GM12878 (cell line): ENCODE measurements around the gene NEK11. TPM values are rescaled to one million over a fixed set of nuclear protein-coding genes. Genes with fewer than 3 reads are reported as not detected.

ENCODE experiments used
- ATAC-seq: fragments of 200-7000 bp; cut with Tn5 transposase; 3 replicates; pipeline ENCODE4 v1.9.1; 2020; ENCODE audit warnings: mild to moderate bottlenecking, moderate library complexity
- BruUV-seq: library from RNA; stranded (reverse); fragments of 400-500 nt; replicated peaks from 2 replicates; lab custom pipeline; 2021; lab: Mats Ljungman, UMichigan
- CTCF ChIA-PET: fragments of 300-600 bp; sonication (Branson Sonifier 250); formaldehyde crosslinking; extraction: SDS; loops from one replicate; lab custom pipeline; 2021; ENCODE audit warnings: inconsistent platforms; lab: Yijun Ruan, JAX
- POLR2A ChIA-PET: fragments of 350-600 bp; formaldehyde crosslinking; extraction: SDS; loops from one replicate; lab custom pipeline; 2021; ENCODE audit warnings: inconsistent platforms; lab: Charles Lee
- RAD21 ChIA-PET: fragments of 300-600 bp; sonication (Branson Sonifier 250); formaldehyde crosslinking; loops from one replicate; lab custom pipeline; 2023; ENCODE audit warnings: antibody characterized with exemption; ENCODE audit not compliant: unreplicated experiment; lab: Charles Lee
- SMC1A ChIA-PET: fragments of 300-600 bp; sonication (Branson Sonifier 250); formaldehyde crosslinking; loops from one replicate; lab custom pipeline; 2023; ENCODE audit not compliant: unreplicated experiment, uncharacterized antibody; lab: Charles Lee
- DNase-seq: peaks from one replicate; pipeline ENCODE4 v3.0.0-alpha.2; 2011; ENCODE audit warnings: low read depth, low spot score
- FAIRE-seq: peaks from 3 replicates; lab custom pipeline; 2011; peaks lifted over from hg19 to GRCh38; lab: Jason Lieb, UNC
- H2AFZ ChIP-seq: 2 replicates; pipeline ENCODE4 v1.6.0; 2011; ENCODE audit warnings: low read depth, low read length, control low read depth; ENCODE audit not compliant: control insufficient read depth
- H3K27ac ChIP-seq: 2 replicates; pipeline ENCODE4 v1.5.1; 2011; ENCODE audit warnings: control low read depth; ENCODE audit not compliant: control insufficient read depth, insufficient read depth
- H3K27me3 ChIP-seq, 2 experiments: replicated peaks in 1 of 2; 2 replicates each; pipeline versions ENCODE4 v1.6.0 to v1.6.1; 2011; ENCODE audit warnings: low read length in 1 of 2; ENCODE audit not compliant: control insufficient read depth in 2 of 2, insufficient read depth in 2 of 2
- H3K36me3 ChIP-seq, 2 experiments: 2 replicates each; pipeline ENCODE4 v1.5.1; 2011; ENCODE audit warnings: low read length in 1 of 2; ENCODE audit not compliant: control insufficient read depth in 2 of 2, insufficient read depth in 2 of 2
- H3K4me1 ChIP-seq: 2 replicates; pipeline ENCODE4 v1.6.1; 2011; ENCODE audit warnings: mild to moderate bottlenecking, low read length, moderate library complexity, mixed read lengths; ENCODE audit not compliant: control insufficient read depth, insufficient read depth
- H3K4me2 ChIP-seq: 2 replicates; pipeline ENCODE4 v1.6.0; 2011; ENCODE audit warnings: control low read depth; ENCODE audit not compliant: control insufficient read depth, insufficient read depth
- H3K4me3 ChIP-seq: fragments of 200-600 bp; sonication (generic); 2 replicates; pipeline ENCODE4 v1.5.1; 2016
- H3K79me2 ChIP-seq: 2 replicates; pipeline ENCODE4 v1.6.0; 2011; ENCODE audit warnings: low read length; ENCODE audit not compliant: control insufficient read depth, insufficient read depth
- H3K9ac ChIP-seq: 2 replicates; pipeline ENCODE4 v1.8.0; 2011; ENCODE audit warnings: low read length, control low read depth, mixed read lengths; ENCODE audit not compliant: control insufficient read depth, insufficient read depth
- H3K9me3 ChIP-seq: replicated peaks from 3 replicates; pipeline ENCODE4 v1.5.1; 2011; ENCODE audit warnings: mild to moderate bottlenecking, low read length; ENCODE audit not compliant: control insufficient read depth, insufficient read depth
- H4K20me1 ChIP-seq: 2 replicates; pipeline ENCODE4 v1.6.0; 2011; ENCODE audit not compliant: control insufficient read depth, insufficient read depth
- CTCF ChIP-seq, 3 experiments: IDR thresholded peaks in 2 of 3; conservative IDR thresholded peaks in 1 of 3; 2 replicates each; pipeline ENCODE4 v1.5.1; 2011; ENCODE audit warnings: low read depth in 3 of 3, low read length in 3 of 3, mild to moderate bottlenecking in 3 of 3, control low read depth in 2 of 3, moderate library complexity in 2 of 3, inconsistent platforms in 1 of 3, mixed read lengths in 1 of 3; ENCODE audit not compliant: control insufficient read depth in 2 of 3, insufficient read depth in 1 of 3; ENCODE audit errors: extremely low read depth in 1 of 3
- HDAC6 ChIP-seq: fragments of 200-600 bp; sonication (generic); IDR thresholded peaks from one replicate; pipeline ENCODE4 v1.8.0; 2017; ENCODE audit warnings: antibody characterized with exemption; ENCODE audit not compliant: unreplicated experiment
- NR2C2 ChIP-seq: IDR thresholded peaks from 2 replicates; pipeline ENCODE4 v1.6.1; 2011; ENCODE audit warnings: borderline replicate concordance, low read depth; ENCODE audit not compliant: control insufficient read depth, insufficient read length
- SUZ12 ChIP-seq: fragments of 200-600 bp; sonication (generic); IDR thresholded peaks from one replicate; pipeline ENCODE4 v1.6.1; 2018; ENCODE audit warnings: antibody characterized with exemption, mild to moderate bottlenecking; ENCODE audit not compliant: unreplicated experiment
- whole genome bisulfite sequencing: methylation state at CpG from one replicate; pipeline ENCODE4 v1.1.6; 2016; ENCODE audit warnings: low lambda C conversion rate; ENCODE audit not compliant: insufficient replicate concordance, insufficient coverage; ENCODE audit errors: missing lambda C conversion rate; 5-methylcytosine and 5-hydroxymethylcytosine counted together
- in situ Hi-C: fragments of 300-500 bp; cut with MboI; formaldehyde crosslinking; loops from 9 replicates; pipeline ENCODE4 v1.14.3; 2018; ENCODE audit warnings: mixed read lengths
- intact Hi-C: fragments of 100-400 bp; cut with micrococcal nuclease; formaldehyde crosslinking; loops from one replicate; pipeline ENCODE4 v1.14.2; 2022; ENCODE audit not compliant: unreplicated experiment
- polyA plus RNA-seq, 11 experiments: library from polyadenylated mRNA; depleted of rRNA in 4 of 11; unstranded in 6 of 11; stranded (reverse) in 5 of 11; fragments of >200 nt; fragmentation: Nextera tagmentation in 4 of 11; fragmentation: Illumina TruSeq in 1 of 11; extraction: Ambion mirVana in 4 of 11; extraction: Trizol in 1 of 11; gene quantifications; 1 replicate in 1 of 11; 2 replicates in 10 of 11; pipeline versions ENCODE4 v1.2.1 to v1.2.3, GENCODE V29; 2011 to 2016; ENCODE audit warnings: inconsistent platforms in 2 of 11, missing spikeins in 2 of 11, low read depth in 1 of 11
- total RNA-seq, 4 experiments: library from RNA; depleted of rRNA in 3 of 4; stranded (reverse); fragments of >200 nt in 3 of 4; fragmentation: Illumina TruSeq in 1 of 4; extraction: Trizol in 1 of 4; gene quantifications; 2 replicates each; pipeline versions ENCODE4 v1.2.1 to v1.2.3, GENCODE V29; 2013 to 2021

NEK11 gene
- total and polyA plus RNA-seq, 10 of the 15 experiments (the other 5 are each of a cell fraction or from before 2014, with no cell fraction given): 0.05 to 0.94 (median 0.36) TPM; not detected in 1

GRCh38 chr3:131047582-131047981 is 20.9 kb downstream of the NEK11 start:
- ChIA-PET RAD21 (interaction anchor here (1.1 to 1.5 kb wide), 3 partner anchors 14 to 1295 kb away, joined by 3 to 4 read pairs (median 4); no protein-coding TSS in a partner anchor), CTCF (interaction anchor here (0.5 to 1.9 kb wide), 10 partner anchors 8 to 662 kb away, joined by 3 to 10 read pairs (median 4); no protein-coding TSS in a partner anchor)
- Histone ChIP-seq H2AFZ (no peak overlapping the region), H4K20me1 (no peaks in the 10 kb centered on the region), H3K27ac (no peak overlapping the region)
- in situ Hi-C loops: loop anchor here (5.0 kb wide), 1 partner anchor 975 kb away; no protein-coding TSS in a partner anchor
- intact Hi-C loops: loop anchor here (5.0 kb wide), 1 partner anchor 1135 kb away; no protein-coding TSS in a partner anchor
- TF ChIP-seq SUZ12 (no peak), CTCF (IDR thresholded peaks at IDR 0.05 in 2 of 3, conservative IDR thresholded peaks at IDR 0.05 in 1 of 3; ENCODE audit: control insufficient read depth in 2 of 3, extremely low read depth in 1 of 3, insufficient read depth in 1 of 3, low read depth in 3 of 3, low read length in 3 of 3) (peak; percentile 3 to 25 (median 14); a peak in 1 of 6 replicates)
- TF ChIP-seq, all 136 proteins: peak for 1
- POLR2A ChIA-PET: no interaction called here
- Histone ChIP-seq H3K9ac (no peak overlapping the region), H3K4me2 (no peak overlapping the region), H3K27me3 (no peaks in the 10 kb centered on the region), H3K36me3 (no peaks in the 10 kb centered on the region), H3K9me3 (no peaks in the 10 kb centered on the region), H3K79me2 (no peaks in the 10 kb centered on the region), H3K4me3 (no peak overlapping the region), H3K4me1 (no peaks in the 10 kb centered on the region)
- no peak for DNase-seq
- no peak for FAIRE-seq
- BruUV-seq: no TSS peak
- WGBS: 71% methylated on average over 2 of the region's 2 CpGs
- SMC1A ChIA-PET: interaction anchor here (1.0 to 1.5 kb wide), 3 partner anchors 9 to 15 kb away, joined by 3 to 4 read pairs (median 3); no protein-coding TSS in a partner anchor
- peak; percentile 61 for ATAC-seq

- SMC1A ChIA-PET: interaction anchor here (1.0 to 1.5 kb wide), 4 partner anchors 9 to 15 kb away, joined by 3 to 4 read pairs (median 3); no protein-coding TSS in a partner anchor
- RAD21 ChIA-PET: interaction anchor here (1.1 to 1.5 kb wide), 3 partner anchors 15 to 1294 kb away, joined by 3 to 4 read pairs (median 4); no protein-coding TSS in a partner anchor
- POLR2A ChIA-PET: interaction anchor here (0.5 kb wide), 1 partner anchor 289 kb away, joined by 3 read pairs; no protein-coding TSS in a partner anchor
- Histone ChIP-seq H3K27ac (no peak overlapping the region), H3K9ac (no peak overlapping the region), H3K9me3 (no peaks in the 10 kb centered on the region), H3K27me3 (no peaks in the 10 kb centered on the region), H3K36me3 (no peaks in the 10 kb centered on the region), H3K79me2 (no peaks in the 10 kb centered on the region), H3K4me1 (no peaks in the 10 kb centered on the region), H3K4me2 (no peak overlapping the region), H3K4me3 (no peak overlapping the region), H2AFZ (no peak overlapping the region), H4K20me1 (no peaks in the 10 kb centered on the region)
- intact Hi-C loops: loop anchor here (5.0 kb wide), 1 partner anchor 1134 kb away; no protein-coding TSS in a partner anchor
- ATAC-seq (no peak), DNase-seq (no peak), FAIRE-seq (no peak)
- TF ChIP-seq HDAC6: no peak
- no peak for TF ChIP-seq NR2C2
- in situ Hi-C loops: loop anchor here (5.0 kb wide), 1 partner anchor 974 kb away; no protein-coding TSS in a partner anchor
- CTCF ChIA-PET: interaction anchor here (0.9 to 1.9 kb wide), 9 partner anchors 9 to 127 kb away, joined by 3 to 10 read pairs (median 4); no protein-coding TSS in a partner anchor
- no TSS peak for BruUV-seq
- 66% methylated on average over 7 of the region's 7 CpGs for WGBS
Measured at GRCh38 chr3:131048030-131048429, 21.4 kb downstream of the NEK11 start.
